Smooth muscle cell of the brain vasculature (primary cell): Measurements from ENCODE around the gene SFRP5.

Experiments
- DNase-seq: peaks from one replicate; pipeline ENCODE4 v3.0.0-alpha.2; 2012; ENCODE audit warnings: low read depth, low spot score

Gene SFRP5

GRCh38 chr10:97771913-97772823 is at the start of gene SFRP5:
SFRP5 (minus strand) TSS chr10:97771999; CDS start chr10:97771833, 166 bp downstream.
- no peak for DNase-seq

GRCh38 chr10:97820096-97820704 is 48.4 kb upstream of the SFRP5 start:
- DNase-seq = no peak

- no peak for DNase-seq
Observed at GRCh38 chr10:97818572-97818971, 46.8 kb upstream of the SFRP5 start.

- no peak for DNase-seq
Observed at GRCh38 chr10:97816609-97817008, 44.8 kb upstream of the SFRP5 start.

GRCh38 chr10:97814996-97815395 is 43.2 kb upstream of the SFRP5 start:
- DNase-seq = no peak

- no peak for DNase-seq
Observed at GRCh38 chr10:97813311-97813710, 41.5 kb upstream of the SFRP5 start.

- no peak for DNase-seq
Observed at GRCh38 chr10:97812696-97813095, 40.9 kb upstream of the SFRP5 start.

- DNase-seq = no peak
Observed at GRCh38 chr10:97811958-97812357, 40.2 kb upstream of the SFRP5 start.

GRCh38 chr10:97810446-97810845 is 38.6 kb upstream of the SFRP5 start:
- DNase-seq = no peak

- no peak for DNase-seq
Observed at GRCh38 chr10:97805949-97806348, 34.1 kb upstream of the SFRP5 start.

GRCh38 chr10:97805096-97805884 is 33.5 kb upstream of the SFRP5 start:
- no peak for DNase-seq

GRCh38 chr10:97801422-97801821 is 29.6 kb upstream of the SFRP5 start:
- DNase-seq = no peak

- no peak for DNase-seq
Observed at GRCh38 chr10:97800474-97800873, 28.7 kb upstream of the SFRP5 start.

GRCh38 chr10:97798958-97799610 is 27.3 kb upstream of the SFRP5 start:
- DNase-seq = no peak

GRCh38 chr10:97796651-97797050 is 24.9 kb upstream of the SFRP5 start:
- no peak for DNase-seq

GRCh38 chr10:97795886-97796285 is 24.1 kb upstream of the SFRP5 start:
- no peak for DNase-seq

GRCh38 chr10:97791824-97792721 is 20.3 kb upstream of the SFRP5 start:
- peak; percentile 21 for DNase-seq

GRCh38 chr10:97789770-97790397 is 18.1 kb upstream of the SFRP5 start:
- DNase-seq = no peak

- DNase-seq = no peak
Observed at GRCh38 chr10:97788552-97789442, 17.0 kb upstream of the SFRP5 start.
